Loucy (cell line): ENCODE measurements around the gene TRMT11.

Experiments used
- H2AFZ ChIP-seq: fragments of 200-600 bp; sonication (generic); 2 replicates; pipeline ENCODE4 v1.6.0; 2016; ENCODE audit warnings: antibody characterized with exemption, mild to moderate bottlenecking, low read length, moderate library complexity
- H3F3A ChIP-seq: fragments of 200-600 bp; 2 replicates; pipeline ENCODE4 v1.6.0; 2016; ENCODE audit warnings: antibody characterized with exemption, low read depth, mild to moderate bottlenecking
- H3K27me3 ChIP-seq: fragments of 200-600 bp; sonication (generic); 2 replicates; pipeline ENCODE4 v1.6.1; 2014; ENCODE audit warnings: low read length, mild to moderate bottlenecking; ENCODE audit not compliant: insufficient read depth, poor library complexity, severe bottlenecking
- H3K36me3 ChIP-seq: fragments of 200-600 bp; sonication (generic); 2 replicates; pipeline ENCODE4 v1.6.1; 2016; ENCODE audit warnings: low read length; ENCODE audit not compliant: insufficient read depth
- H3K4me1 ChIP-seq: fragments of 200-600 bp; sonication (generic); 2 replicates; pipeline ENCODE4 v1.5.1; 2014; ENCODE audit warnings: low read length, mild to moderate bottlenecking; ENCODE audit not compliant: insufficient read depth, poor library complexity, severe bottlenecking
- H3K4me2 ChIP-seq: fragments of 200-600 bp; sonication (generic); 2 replicates; pipeline ENCODE4 v1.6.0; 2014; ENCODE audit warnings: antibody characterized with exemption, low read length, low read depth, mild to moderate bottlenecking; ENCODE audit not compliant: poor library complexity, severe bottlenecking
- H3K4me3 ChIP-seq: fragments of 200-600 bp; sonication (generic); 2 replicates; pipeline ENCODE4 v1.5.1; 2014; ENCODE audit warnings: low read length, mild to moderate bottlenecking, mixed read lengths; ENCODE audit not compliant: poor library complexity, severe bottlenecking
- H3K79me2 ChIP-seq: fragments of 200-600 bp; sonication (generic); 2 replicates; pipeline ENCODE4 v1.6.1; 2014; ENCODE audit warnings: low read length; ENCODE audit not compliant: insufficient read depth
- H3K9ac ChIP-seq: fragments of 200-600 bp; sonication (generic); 2 replicates; pipeline ENCODE4 v1.6.0; 2014; ENCODE audit warnings: mild to moderate bottlenecking, low read depth, low read length, moderate library complexity; ENCODE audit not compliant: poor library complexity, severe bottlenecking
- H3K9me2 ChIP-seq: fragments of 200-600 bp; sonication (generic); replicated peaks from 2 replicates; pipeline ENCODE4 v1.6.1; 2016; ENCODE audit warnings: low read depth, low read length, mixed read lengths
- H3K9me3 ChIP-seq: fragments of 200-600 bp; sonication (generic); 2 replicates; pipeline ENCODE4 v1.6.1; 2014; ENCODE audit warnings: mild to moderate bottlenecking, antibody characterized with exemption, low read length, low read depth; ENCODE audit not compliant: insufficient read depth
- H4K20me1 ChIP-seq: fragments of 200-600 bp; sonication (generic); 2 replicates; pipeline ENCODE4 v1.6.0; 2014; ENCODE audit warnings: antibody characterized with exemption, low read length, mild to moderate bottlenecking; ENCODE audit not compliant: insufficient read depth, poor library complexity, severe bottlenecking
- EZH2phosphoT487 ChIP-seq: fragments of 200-600 bp; IDR thresholded peaks from 2 replicates; pipeline ENCODE4 v1.6.1; 2018; ENCODE audit warnings: antibody characterized with exemption, mild to moderate bottlenecking, moderate library complexity, borderline replicate concordance
- TF ChIP-seq, protein P1 (sequence below): fragments of 200-600 bp; sonication (generic); conservative IDR thresholded peaks from 2 replicates; pipeline ENCODE4 v1.5.1; 2014; ENCODE audit warnings: mild to moderate bottlenecking, antibody characterized with exemption, low read length

TRMT11 gene

DNA sequence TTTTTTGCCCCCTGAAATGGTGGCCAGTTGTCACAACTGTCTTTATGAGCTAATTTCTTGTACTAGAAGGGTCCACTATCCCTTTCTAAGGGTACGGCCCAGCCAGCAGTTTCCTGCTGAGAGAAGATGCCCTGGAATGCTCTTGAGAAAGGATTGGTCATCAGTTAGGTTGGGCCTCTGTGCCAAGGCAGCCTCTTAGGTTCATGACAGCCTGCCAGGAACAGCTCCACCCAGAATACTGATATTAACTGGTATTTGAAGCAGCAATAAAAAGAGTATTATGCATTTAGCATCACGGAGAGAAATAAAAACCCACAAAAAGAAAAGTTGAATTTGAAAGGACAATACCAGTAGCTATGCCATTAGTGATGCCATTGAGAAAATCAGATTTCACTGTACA, 38.7 kb upstream of the TRMT11 start:
- Histone ChIP-seq H3K9me2 (no peaks in the 10 kb centered on the region), H3K4me1 (no peaks in the 10 kb centered on the region), H2AFZ (no peak overlapping the region), H4K20me1 (no peaks in the 10 kb centered on the region), H3K9ac (no peak overlapping the region), H3F3A (no peaks in the 10 kb centered on the region), H3K27me3 (no peaks in the 10 kb centered on the region), H3K4me2 (no peak overlapping the region), H3K9me3 (no peaks in the 10 kb centered on the region), H3K4me3 (no peak overlapping the region), H3K36me3 (no peaks in the 10 kb centered on the region), H3K79me2 (no peaks in the 10 kb centered on the region)
- TF ChIP-seq EZH2phosphoT487 = no peak
- TF ChIP-seq, protein P1, sequence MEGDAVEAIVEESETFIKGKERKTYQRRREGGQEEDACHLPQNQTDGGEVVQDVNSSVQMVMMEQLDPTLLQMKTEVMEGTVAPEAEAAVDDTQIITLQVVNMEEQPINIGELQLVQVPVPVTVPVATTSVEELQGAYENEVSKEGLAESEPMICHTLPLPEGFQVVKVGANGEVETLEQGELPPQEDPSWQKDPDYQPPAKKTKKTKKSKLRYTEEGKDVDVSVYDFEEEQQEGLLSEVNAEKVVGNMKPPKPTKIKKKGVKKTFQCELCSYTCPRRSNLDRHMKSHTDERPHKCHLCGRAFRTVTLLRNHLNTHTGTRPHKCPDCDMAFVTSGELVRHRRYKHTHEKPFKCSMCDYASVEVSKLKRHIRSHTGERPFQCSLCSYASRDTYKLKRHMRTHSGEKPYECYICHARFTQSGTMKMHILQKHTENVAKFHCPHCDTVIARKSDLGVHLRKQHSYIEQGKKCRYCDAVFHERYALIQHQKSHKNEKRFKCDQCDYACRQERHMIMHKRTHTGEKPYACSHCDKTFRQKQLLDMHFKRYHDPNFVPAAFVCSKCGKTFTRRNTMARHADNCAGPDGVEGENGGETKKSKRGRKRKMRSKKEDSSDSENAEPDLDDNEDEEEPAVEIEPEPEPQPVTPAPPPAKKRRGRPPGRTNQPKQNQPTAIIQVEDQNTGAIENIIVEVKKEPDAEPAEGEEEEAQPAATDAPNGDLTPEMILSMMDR = no peak

DNA sequence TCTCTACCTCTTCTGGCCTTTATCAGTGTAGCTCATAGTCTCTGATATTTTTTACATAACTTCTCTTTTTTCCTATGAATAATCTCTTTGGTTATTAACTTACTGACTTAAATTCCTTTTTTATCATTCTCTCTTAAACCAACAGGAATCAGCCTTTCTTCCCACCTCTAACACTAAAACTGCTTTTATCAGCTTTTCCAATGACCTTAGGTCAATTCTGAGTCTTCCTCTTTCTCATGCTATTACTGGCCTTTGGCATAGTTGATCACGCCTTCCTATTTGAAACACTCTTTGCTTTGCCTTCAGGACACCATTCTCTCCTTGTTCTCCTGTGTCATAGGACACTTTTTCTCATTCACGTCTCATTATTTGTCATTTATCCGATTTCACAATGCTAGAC, 37.9 kb upstream of the TRMT11 start:
- H4K20me1 ChIP-seq = no peaks in the 10 kb centered on the region
- no peak overlapping the region for H3K9ac ChIP-seq

DNA sequence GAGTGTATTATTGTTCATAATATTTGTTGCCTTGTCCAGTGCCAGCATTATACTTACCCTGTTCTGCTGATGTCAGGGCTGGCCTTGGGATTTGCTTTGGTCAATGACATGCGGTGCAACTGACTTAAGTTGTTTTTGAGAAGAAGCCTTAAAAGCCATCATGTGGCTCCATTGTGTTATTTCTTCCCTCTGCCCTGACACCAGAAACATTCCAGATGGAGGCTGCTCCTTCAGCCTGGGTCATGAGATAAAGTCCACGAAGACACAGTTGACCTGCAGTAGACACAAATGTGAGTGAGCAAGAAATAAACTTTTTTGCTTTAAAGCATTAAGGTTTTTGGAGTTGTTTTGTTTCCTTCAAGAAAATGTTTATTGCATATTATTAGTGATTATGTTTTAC, 37.3 kb upstream of the TRMT11 start:
- H3K9ac ChIP-seq = no peak overlapping the region
- H3K4me2 ChIP-seq = no peak overlapping the region
- no peak for TF ChIP-seq EZH2phosphoT487
- TF ChIP-seq, protein P1 = no peak
- H3K9me2 ChIP-seq = no peaks in the 10 kb centered on the region
- no peaks in the 10 kb centered on the region for H4K20me1 ChIP-seq
- H3K27me3 ChIP-seq = no peaks in the 10 kb centered on the region
- no peak overlapping the region for H2AFZ ChIP-seq
- no peaks in the 10 kb centered on the region for H3K36me3 ChIP-seq
- no peaks in the 10 kb centered on the region for H3K4me1 ChIP-seq
- no peaks in the 10 kb centered on the region for H3K9me3 ChIP-seq
- no peaks in the 10 kb centered on the region for H3K79me2 ChIP-seq
- H3K4me3 ChIP-seq = no peak overlapping the region
- H3F3A ChIP-seq = no peaks in the 10 kb centered on the region

More for the DNA sequence above, 37.9 kb upstream of the TRMT11 start:
- H3K4me3 ChIP-seq = no peak overlapping the region
- H3F3A ChIP-seq = no peaks in the 10 kb centered on the region
- H3K4me1 ChIP-seq = no peaks in the 10 kb centered on the region
- H3K9me3 ChIP-seq = no peaks in the 10 kb centered on the region
- no peak overlapping the region for H3K4me2 ChIP-seq
- H2AFZ ChIP-seq = no peak overlapping the region
- H3K36me3 ChIP-seq = no peaks in the 10 kb centered on the region
- no peaks in the 10 kb centered on the region for H3K9me2 ChIP-seq
- no peak for TF ChIP-seq EZH2phosphoT487
- TF ChIP-seq, protein P1 = no peak
- H3K27me3 ChIP-seq = no peaks in the 10 kb centered on the region
- H3K79me2 ChIP-seq = no peaks in the 10 kb centered on the region
